Measurements from ENCODE around the gene POU2F1. TPM values are rescaled to one million over a fixed set of nuclear protein-coding genes. Genes with fewer than 3 reads are reported as not detected.

POU2F1 gene
- total and polyA plus RNA-seq, 2 donors (not counting 1 experiment from before 2014, with no cell fraction given), result 5.2 to 48.8 TPM

DNA sequence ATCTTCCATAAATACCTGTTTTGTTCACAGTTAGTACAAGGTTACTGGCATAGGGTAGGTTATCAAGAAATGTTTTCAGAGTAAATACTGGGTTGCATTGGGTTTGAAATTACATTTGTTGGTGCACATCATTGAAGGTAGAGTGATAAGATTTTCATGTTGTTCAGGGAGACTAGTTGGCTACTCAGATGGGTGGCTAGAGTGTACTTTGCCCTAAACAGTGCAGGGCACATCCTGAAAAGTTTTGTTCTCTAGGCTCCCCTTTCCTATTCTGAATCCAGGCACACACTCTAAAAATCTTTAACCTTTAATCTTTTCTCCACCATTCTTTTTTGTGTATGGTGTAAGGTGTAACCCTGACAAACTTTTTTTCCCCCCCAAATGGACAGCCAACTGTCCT, 18.0 kb downstream of the POU2F1 start:
- H3K4me3 Mint-ChIP-seq, result no peak overlapping the region
- no peak overlapping the region for H2AFZ ChIP-seq (ENCODE audit: insufficient read depth, low read depth, low read length, poor library complexity, severe bottlenecking)
- TF ChIP-seq, protein P1, sequence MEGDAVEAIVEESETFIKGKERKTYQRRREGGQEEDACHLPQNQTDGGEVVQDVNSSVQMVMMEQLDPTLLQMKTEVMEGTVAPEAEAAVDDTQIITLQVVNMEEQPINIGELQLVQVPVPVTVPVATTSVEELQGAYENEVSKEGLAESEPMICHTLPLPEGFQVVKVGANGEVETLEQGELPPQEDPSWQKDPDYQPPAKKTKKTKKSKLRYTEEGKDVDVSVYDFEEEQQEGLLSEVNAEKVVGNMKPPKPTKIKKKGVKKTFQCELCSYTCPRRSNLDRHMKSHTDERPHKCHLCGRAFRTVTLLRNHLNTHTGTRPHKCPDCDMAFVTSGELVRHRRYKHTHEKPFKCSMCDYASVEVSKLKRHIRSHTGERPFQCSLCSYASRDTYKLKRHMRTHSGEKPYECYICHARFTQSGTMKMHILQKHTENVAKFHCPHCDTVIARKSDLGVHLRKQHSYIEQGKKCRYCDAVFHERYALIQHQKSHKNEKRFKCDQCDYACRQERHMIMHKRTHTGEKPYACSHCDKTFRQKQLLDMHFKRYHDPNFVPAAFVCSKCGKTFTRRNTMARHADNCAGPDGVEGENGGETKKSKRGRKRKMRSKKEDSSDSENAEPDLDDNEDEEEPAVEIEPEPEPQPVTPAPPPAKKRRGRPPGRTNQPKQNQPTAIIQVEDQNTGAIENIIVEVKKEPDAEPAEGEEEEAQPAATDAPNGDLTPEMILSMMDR (IDR thresholded peaks at IDR 0.05), result no peak
- TF ChIP-seq EZH2 (IDR thresholded peaks at IDR 0.05; ENCODE audit: borderline replicate concordance, insufficient read depth, low read depth, low read length, poor library complexity, severe bottlenecking), result no peak
- H4K20me1 ChIP-seq (ENCODE audit: control insufficient read depth, insufficient read depth, low read length, poor library complexity, severe bottlenecking), result peaks cover 56% of the 10 kb centered on the region
- ATAC-seq (ENCODE audit: low read depth), result no peak
- no peaks in the 10 kb centered on the region for H3K9me3 Mint-ChIP-seq (ENCODE audit: insufficient read depth)
- DNase-seq, result no peak
- H3K27ac Mint-ChIP-seq, result no peak overlapping the region
- POLR2A ChIA-PET, result no interaction called here
- H3K4me1 ChIP-seq (ENCODE audit: control insufficient read depth in 2 of 2, insufficient read depth in 2 of 2, low read length in 2 of 2), result peaks cover 10 to 15% of the 10 kb centered on the region in 2 donors
- H3K4me2 ChIP-seq (replicated peaks; ENCODE audit: low read depth, low read length, poor library complexity, severe bottlenecking), result no peak overlapping the region
- no peaks in the 10 kb centered on the region for H3K9me3 ChIP-seq (ENCODE audit: control extremely low read depth in 1 of 3, control insufficient read depth in 2 of 3, insufficient read depth in 1 of 3, low read length in 2 of 3)
- intact Hi-C loops (cut with micrococcal nuclease), result no loop called here
- H3K9ac ChIP-seq (ENCODE audit: low read length), result no peak overlapping the region
- H3K4me3 ChIP-seq (ENCODE audit: control extremely low read depth in 1 of 5, extremely low read depth in 1 of 5, insufficient read depth in 1 of 5, low read depth in 2 of 5, low read length in 4 of 5), result no peak overlapping the region
- H3K27me3 Mint-ChIP-seq, result no peaks in the 10 kb centered on the region
- H3K36me3 ChIP-seq (replicated peaks in 1 of 2; ENCODE audit: control extremely low read depth in 1 of 2, control insufficient read depth in 1 of 2, extremely low read depth in 1 of 2, insufficient read depth in 2 of 2, low read length in 1 of 2), result peaks cover 0 to 2% of the 10 kb centered on the region in 2 experiments
- CTCF ChIA-PET, result no interaction called here
- H3K4me1 Mint-ChIP-seq, result peaks cover 31% of the 10 kb centered on the region
- H3K79me2 ChIP-seq (ENCODE audit: control insufficient read depth, insufficient read depth, low read length), result peaks cover 91% of the 10 kb centered on the region
- no peak overlapping the region for H3K27ac ChIP-seq (ENCODE audit: low read length in 2 of 2)
- H3K27me3 ChIP-seq (replicated peaks in 1 of 4; ENCODE audit: control extremely low read depth in 1 of 4, control insufficient read depth in 3 of 4, insufficient read depth in 4 of 4, low read length in 3 of 4), result no peaks in the 10 kb centered on the region

GRCh38 chr1:167239257-167239656, 18.6 kb downstream of the POU2F1 start:
- peaks cover 10 to 12% of the 10 kb centered on the region in 2 donors for H3K4me1 ChIP-seq (ENCODE audit: control insufficient read depth in 2 of 2, insufficient read depth in 2 of 2, low read length in 2 of 2)
- intact Hi-C loops (cut with micrococcal nuclease), result no loop called here
- H3K9me3 ChIP-seq (ENCODE audit: control extremely low read depth in 1 of 3, control insufficient read depth in 2 of 3, insufficient read depth in 1 of 3, low read length in 2 of 3), result peaks cover 0 to 3% (median 1%) of the 10 kb centered on the region in 3 donors
- H3K79me2 ChIP-seq (ENCODE audit: control insufficient read depth, insufficient read depth, low read length), result peaks cover 91% of the 10 kb centered on the region
- no peak overlapping the region for H3K4me3 ChIP-seq (ENCODE audit: control extremely low read depth in 1 of 5, extremely low read depth in 1 of 5, insufficient read depth in 1 of 5, low read depth in 2 of 5, low read length in 4 of 5)
- Mint-ChIP-seq H3K4me3 (no peak overlapping the region), H3K4me1 (peaks cover 25% of the 10 kb centered on the region), H3K27ac (no peak overlapping the region), H3K9me3 (ENCODE audit: insufficient read depth) (peaks cover 3% of the 10 kb centered on the region), H3K27me3 (no peaks in the 10 kb centered on the region)
- no peak overlapping the region for H3K9ac ChIP-seq (ENCODE audit: low read length)
- H4K20me1 ChIP-seq (ENCODE audit: control insufficient read depth, insufficient read depth, low read length, poor library complexity, severe bottlenecking), result peaks cover 60% of the 10 kb centered on the region
- POLR2A ChIA-PET, result no interaction called here
- H3K4me2 ChIP-seq (replicated peaks; ENCODE audit: low read depth, low read length, poor library complexity, severe bottlenecking), result no peak overlapping the region
- CTCF ChIA-PET, result no interaction called here
- no peak overlapping the region for H2AFZ ChIP-seq (ENCODE audit: insufficient read depth, low read depth, low read length, poor library complexity, severe bottlenecking)
- WGBS (ENCODE audit: insufficient coverage), result no CpG with 5 or more reads among the region's 2 CpGs
- H3K36me3 ChIP-seq (replicated peaks in 1 of 2; ENCODE audit: control extremely low read depth in 1 of 2, control insufficient read depth in 1 of 2, extremely low read depth in 1 of 2, insufficient read depth in 2 of 2, low read length in 1 of 2), result peaks cover 0 to 4% of the 10 kb centered on the region in 2 experiments
- DNase-seq, result no peak
- no peak for ATAC-seq (ENCODE audit: low read depth)
- H3K27ac ChIP-seq (ENCODE audit: low read length in 2 of 2), result no peak overlapping the region
- H3K27me3 ChIP-seq (replicated peaks in 1 of 4; ENCODE audit: control extremely low read depth in 1 of 4, control insufficient read depth in 3 of 4, insufficient read depth in 4 of 4, low read length in 3 of 4), result no peaks in the 10 kb centered on the region
- TF ChIP-seq, protein P1 (IDR thresholded peaks at IDR 0.05), result no peak
- TF ChIP-seq EZH2 (IDR thresholded peaks at IDR 0.05; ENCODE audit: borderline replicate concordance, insufficient read depth, low read depth, low read length, poor library complexity, severe bottlenecking), result no peak
